SJCRH30 (cell line): ENCODE measurements around the gene ARRDC2. TPM values are rescaled to one million over a fixed set of nuclear protein-coding genes. Genes with fewer than 3 reads are reported as not detected.
A peak's percentile ranks its signal among the peaks of the same experiment; 100 is the strongest.
"Not testable (repeated sequence)": the region's sequence is repeated elsewhere in the genome, so short reads cannot be mapped to it uniquely, and the experiment has no call there.

ENCODE experiments used
- DNase-seq, 2 experiments: peaks; one replicate each; pipeline ENCODE4 v3.0.0-alpha.2; 2015 to 2020
- H3K27ac ChIP-seq: fragments of 250-450 bp; sonication (Bioruptor Pico); 2 replicates; pipeline ENCODE4 v1.5.1; 2020; ENCODE audit warnings: mild to moderate bottlenecking, moderate library complexity
- H3K27me3 ChIP-seq: fragments of 250-450 bp; sonication (Bioruptor Pico); 2 replicates; pipeline ENCODE4 v1.5.1; 2020; ENCODE audit warnings: mild to moderate bottlenecking, moderate library complexity
- H3K36me3 ChIP-seq: fragments of 250-450 bp; sonication (Bioruptor Pico); 2 replicates; pipeline ENCODE4 v1.5.1; 2020; ENCODE audit warnings: mild to moderate bottlenecking, moderate library complexity
- H3K4me1 ChIP-seq: fragments of 250-450 bp; sonication (Bioruptor Pico); 2 replicates; pipeline ENCODE4 v1.5.1; 2020; ENCODE audit warnings: mild to moderate bottlenecking, moderate library complexity
- H3K4me3 ChIP-seq: fragments of 250-450 bp; sonication (Bioruptor Pico); 2 replicates; pipeline ENCODE4 v1.5.1; 2020; ENCODE audit warnings: mild to moderate bottlenecking, moderate library complexity
- H3K9me3 ChIP-seq: fragments of 250-450 bp; sonication (Bioruptor Pico); replicated peaks from 2 replicates; pipeline ENCODE4 v1.5.1; 2020; ENCODE audit warnings: mild to moderate bottlenecking, moderate library complexity
- total RNA-seq: library from RNA; depleted of rRNA; stranded (reverse); fragments of >200 nt; shearing (Covaris generic); gene quantifications from 2 replicates; pipeline ENCODE4 v1.2.3, GENCODE V29; 2014

The ARRDC2 gene
- total RNA-seq, 1 experiment from 2014 or later = 1.9 TPM

DNA sequence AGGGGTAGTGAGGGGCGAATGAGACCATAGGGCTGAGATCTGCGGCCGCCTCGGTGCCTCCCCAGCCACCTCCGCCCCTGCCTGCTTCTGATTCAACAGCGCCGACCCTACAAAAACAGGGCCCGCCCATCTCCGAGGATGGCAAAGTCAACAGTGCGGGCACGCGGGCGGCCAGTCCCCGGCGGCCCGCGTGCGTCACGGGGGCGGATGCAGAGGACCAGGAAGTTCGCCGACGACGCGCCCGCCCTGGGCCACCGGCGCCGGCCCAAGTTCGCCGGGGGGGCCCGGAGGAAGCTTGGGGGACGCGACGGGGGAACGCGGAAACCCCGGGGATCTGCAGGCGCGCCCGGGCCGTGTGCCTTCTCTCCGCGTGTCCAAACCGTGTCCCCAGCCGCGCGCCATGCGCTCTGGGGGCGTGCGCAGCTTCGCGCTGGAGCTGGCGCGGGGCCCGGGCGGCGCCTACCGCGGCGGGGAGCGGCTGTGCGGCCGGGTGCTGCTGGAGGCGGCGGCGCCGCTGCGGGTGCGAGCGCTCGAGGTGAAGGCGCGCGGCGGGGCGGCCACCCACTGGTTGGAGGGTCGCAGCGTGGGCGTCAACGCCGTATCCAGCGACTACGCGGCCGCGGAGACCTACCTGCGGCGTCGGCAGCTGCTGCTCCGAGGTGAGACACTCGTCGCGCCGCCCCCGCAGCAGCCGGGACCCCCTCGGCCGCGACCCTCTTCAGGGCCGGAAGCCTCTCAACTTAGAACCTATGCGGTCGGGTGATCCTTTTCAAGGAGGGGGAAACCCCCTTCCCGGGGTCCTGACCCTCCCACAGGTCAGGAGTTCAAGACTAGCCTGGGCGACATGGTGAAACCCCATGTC is 6.8 kb upstream of the ARRDC2 start:
- Histone ChIP-seq H3K4me1 (no peaks in the 10 kb centered on the region), H3K27ac (no peak overlapping the region), H3K36me3 (no peaks in the 10 kb centered on the region), H3K27me3 (no peaks in the 10 kb centered on the region), H3K9me3 (no peaks in the 10 kb centered on the region), H3K4me3 (peak overlapping the region; percentile 62)
- DNase-seq = peak; percentile 47 to 56

DNA sequence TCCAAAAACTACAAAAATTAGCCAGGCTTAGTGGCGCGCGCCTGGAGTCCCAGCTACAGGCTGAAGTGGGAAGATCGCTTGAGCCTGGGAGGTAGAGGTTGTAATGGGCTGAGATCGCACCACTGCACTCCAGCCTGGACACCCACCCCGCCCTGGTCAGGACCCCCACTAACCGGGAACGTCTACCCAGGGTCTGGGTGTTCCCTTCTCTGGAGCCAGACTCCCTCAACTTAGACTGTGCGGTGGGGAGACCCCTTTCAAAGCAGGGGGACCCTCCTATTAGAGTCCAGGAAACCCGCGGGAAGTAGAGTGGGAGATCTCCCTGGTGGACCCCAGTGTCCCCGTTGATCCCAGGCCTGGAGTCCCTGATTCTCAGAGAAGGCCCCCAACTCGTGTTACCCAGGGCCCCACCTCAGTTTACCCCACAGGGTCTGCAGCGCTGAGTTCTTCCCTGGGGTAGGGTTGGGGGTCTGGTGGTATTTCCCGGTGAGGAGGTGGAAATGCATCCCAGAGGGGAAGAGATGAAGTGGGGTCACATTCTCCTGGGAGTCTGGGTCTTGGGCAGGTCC is 6.1 kb upstream of the ARRDC2 start:
- H3K4me3 ChIP-seq = peak overlapping the region; percentile 62
- no peaks in the 10 kb centered on the region for H3K27me3 ChIP-seq
- no peak for DNase-seq
- H3K27ac ChIP-seq = no peak overlapping the region
- H3K36me3 ChIP-seq = no peaks in the 10 kb centered on the region
- H3K4me1 ChIP-seq = no peaks in the 10 kb centered on the region
- H3K9me3 ChIP-seq = no peaks in the 10 kb centered on the region

DNA sequence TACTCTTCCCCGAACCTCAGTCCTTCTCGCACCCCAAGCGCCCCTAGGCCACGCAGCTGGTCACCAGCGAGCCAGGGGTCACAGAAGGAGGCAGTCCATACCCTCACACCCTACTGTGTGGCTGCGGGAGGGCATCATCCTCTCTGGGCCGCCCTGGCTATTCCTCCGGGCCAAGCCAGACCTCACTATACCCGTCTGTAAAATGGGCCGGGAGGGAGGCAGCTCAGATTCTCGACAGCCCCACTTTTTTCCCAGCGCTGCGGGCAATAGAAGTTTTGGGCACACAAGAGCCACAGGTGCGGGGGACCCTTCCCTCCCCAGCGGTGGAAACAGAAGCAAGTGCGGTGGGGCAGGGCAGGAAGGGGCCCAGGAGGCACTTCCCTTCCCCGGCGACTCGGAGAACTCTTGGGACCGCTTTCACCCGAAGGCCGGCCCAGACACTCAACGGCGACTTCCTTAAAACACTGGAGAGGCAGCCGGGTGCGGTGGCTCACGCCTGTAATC is 5.6 kb upstream of the ARRDC2 start:
- Histone ChIP-seq H3K36me3 (no peaks in the 10 kb centered on the region), H3K27me3 (no peaks in the 10 kb centered on the region), H3K27ac (no peak overlapping the region), H3K4me1 (no peaks in the 10 kb centered on the region), H3K9me3 (no peaks in the 10 kb centered on the region), H3K4me3 (no peak overlapping the region)
- no peak for DNase-seq

DNA sequence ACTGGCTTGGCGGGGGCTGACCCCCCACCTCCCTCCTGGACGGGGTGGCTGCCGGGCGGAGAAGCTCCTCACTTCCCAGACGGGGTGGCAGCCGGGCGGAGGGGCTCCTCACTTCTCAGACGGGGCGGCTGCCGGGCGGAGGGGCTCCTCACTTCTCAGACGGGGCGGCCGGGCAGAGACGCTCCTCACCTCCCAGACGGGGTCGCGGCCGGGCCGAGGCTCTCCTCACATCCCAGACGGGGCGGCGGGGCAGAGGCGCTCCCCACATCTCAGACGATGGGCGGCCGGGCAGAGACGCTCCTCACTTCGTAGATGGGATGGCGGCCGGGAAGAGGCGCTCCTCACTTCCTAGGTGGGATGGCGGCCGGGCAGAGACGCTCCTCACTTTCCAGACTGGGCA is 2.2 kb upstream of the ARRDC2 start:
- DNase-seq, H3K27ac ChIP-seq, H3K36me3 ChIP-seq, H3K4me1 ChIP-seq, H3K9me3 ChIP-seq, H3K27me3 ChIP-seq, H3K4me3 ChIP-seq: not testable (repeated sequence)

DNA sequence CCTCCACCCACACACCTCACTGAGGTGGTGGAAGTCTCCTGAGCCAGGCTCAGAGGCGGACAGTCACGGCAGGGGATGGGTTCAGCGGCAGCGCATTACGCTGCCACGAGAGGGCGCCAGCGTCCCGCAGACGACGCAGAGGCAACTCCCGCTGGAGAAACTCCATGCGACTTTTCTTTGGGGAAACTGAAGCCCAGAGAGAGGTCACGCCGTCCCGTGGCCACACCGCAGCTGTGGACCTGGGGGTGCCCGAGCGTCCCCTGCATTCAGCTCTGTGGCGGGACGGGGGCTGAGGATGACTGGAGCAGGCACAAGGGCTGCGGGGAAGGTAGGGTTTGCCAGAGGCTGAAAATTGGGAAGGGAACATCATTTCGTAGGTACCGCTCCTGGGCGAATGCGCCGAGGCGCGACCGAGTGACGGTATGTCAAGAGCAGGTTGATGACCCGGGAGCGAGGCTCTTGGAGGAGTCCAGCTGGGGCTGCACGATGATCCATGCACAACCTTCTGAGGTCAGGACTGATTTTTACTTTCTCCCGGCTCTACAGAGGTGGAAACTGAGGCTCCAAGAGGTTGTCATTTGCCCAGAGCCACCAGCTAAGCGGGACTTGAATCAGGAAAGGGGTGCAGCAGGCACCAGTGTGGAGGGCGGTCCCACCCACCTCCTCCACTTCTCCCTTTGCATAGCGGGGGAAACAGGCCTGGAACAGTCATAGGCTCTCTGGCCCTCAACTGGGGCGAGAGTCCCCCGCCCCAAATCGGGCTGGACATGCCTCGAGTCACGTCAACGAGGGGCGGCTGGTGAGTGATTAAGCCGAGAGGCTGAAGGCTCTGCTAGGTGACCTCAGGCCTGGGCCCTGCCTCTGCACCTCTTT is 690 bp upstream of the ARRDC2 start:
- peak; percentile 67 to 84 for DNase-seq
- Histone ChIP-seq H3K27ac (no peak overlapping the region), H3K9me3 (no peaks in the 10 kb centered on the region), H3K27me3 (no peaks in the 10 kb centered on the region), H3K36me3 (no peaks in the 10 kb centered on the region), H3K4me1 (no peaks in the 10 kb centered on the region), H3K4me3 (peak overlapping the region; percentile 11; the same call in 1 of the 2 replicates)

DNA sequence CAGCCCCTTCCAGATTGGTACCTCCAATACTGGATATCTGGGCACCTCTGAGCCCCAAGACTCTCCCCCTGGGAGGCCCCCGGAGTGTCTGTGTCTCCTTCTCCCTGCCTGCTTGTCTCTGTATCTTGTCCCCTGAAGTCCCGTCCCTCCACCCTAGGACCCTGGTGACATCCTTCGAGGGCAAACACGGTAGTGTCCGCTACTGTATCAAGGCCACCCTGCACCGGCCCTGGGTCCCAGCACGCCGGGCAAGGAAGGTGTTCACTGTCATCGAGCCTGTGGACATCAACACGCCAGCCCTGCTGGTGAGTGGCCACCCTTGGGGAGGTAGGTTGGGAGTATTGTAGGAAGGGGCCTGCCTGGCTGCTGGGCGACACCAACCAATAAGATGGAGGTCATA is 844 bp downstream of the ARRDC2 start:
- Histone ChIP-seq H3K27me3 (no peaks in the 10 kb centered on the region), H3K36me3 (no peaks in the 10 kb centered on the region), H3K9me3 (no peaks in the 10 kb centered on the region), H3K4me1 (no peaks in the 10 kb centered on the region), H3K4me3 (no peak overlapping the region), H3K27ac (no peak overlapping the region)
- DNase-seq = no peak

DNA sequence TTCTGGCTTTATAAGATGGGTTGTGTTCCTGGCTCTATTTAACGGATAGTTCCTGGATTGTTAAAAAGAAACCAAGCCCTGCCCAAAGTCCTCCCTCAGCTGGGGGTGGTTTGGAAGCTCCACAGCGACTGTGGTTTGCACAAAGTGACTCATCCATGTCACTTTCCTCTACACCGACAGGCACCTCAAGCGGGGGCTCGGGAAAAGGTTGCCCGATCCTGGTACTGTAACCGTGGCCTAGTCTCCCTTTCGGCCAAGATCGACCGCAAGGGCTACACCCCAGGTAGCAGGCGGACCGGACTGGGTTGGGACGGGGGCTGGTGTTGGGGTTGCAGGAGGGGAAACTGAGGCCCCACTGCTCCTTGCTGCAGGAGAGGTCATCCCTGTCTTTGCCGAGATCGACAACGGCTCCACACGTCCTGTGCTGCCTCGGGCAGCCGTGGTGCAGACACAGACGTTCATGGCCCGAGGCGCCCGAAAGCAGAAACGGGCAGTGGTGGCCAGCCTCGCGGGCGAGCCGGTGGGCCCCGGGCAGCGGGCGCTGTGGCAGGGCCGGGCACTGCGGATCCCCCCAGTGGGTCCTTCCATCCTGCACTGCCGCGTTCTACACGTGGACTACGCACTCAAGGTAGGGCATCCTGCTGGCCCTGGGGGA is 1.6 kb downstream of the ARRDC2 start:
- no peak for DNase-seq
- H3K27me3 ChIP-seq = no peaks in the 10 kb centered on the region
- H3K36me3 ChIP-seq = no peaks in the 10 kb centered on the region
- H3K4me1 ChIP-seq = no peaks in the 10 kb centered on the region
- no peak overlapping the region for H3K27ac ChIP-seq
- H3K9me3 ChIP-seq = no peaks in the 10 kb centered on the region
- H3K4me3 ChIP-seq = no peak overlapping the region

DNA sequence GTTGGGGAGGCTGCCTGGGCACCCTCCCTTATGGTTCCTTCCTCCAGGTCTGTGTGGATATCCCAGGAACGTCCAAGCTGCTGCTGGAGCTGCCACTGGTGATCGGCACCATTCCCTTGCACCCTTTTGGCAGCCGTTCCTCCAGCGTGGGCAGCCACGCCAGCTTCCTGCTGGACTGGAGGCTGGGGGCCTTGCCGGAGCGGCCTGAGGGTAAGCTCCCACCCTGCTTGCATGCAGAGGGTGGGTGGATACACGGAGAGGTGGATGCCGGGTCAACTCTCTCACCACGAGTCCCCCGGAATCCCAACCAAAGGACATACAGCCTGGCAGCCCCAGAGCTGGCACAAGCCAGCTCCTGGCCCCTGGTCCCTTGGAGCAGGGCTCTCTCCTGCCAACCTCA is 2.2 kb downstream of the ARRDC2 start:
- no peak overlapping the region for H3K4me3 ChIP-seq
- H3K27ac ChIP-seq = no peak overlapping the region
- H3K9me3 ChIP-seq = no peaks in the 10 kb centered on the region
- no peaks in the 10 kb centered on the region for H3K4me1 ChIP-seq
- no peaks in the 10 kb centered on the region for H3K36me3 ChIP-seq
- no peaks in the 10 kb centered on the region; the same call in 1 of the 2 replicates for H3K27me3 ChIP-seq
- no peak for DNase-seq

DNA sequence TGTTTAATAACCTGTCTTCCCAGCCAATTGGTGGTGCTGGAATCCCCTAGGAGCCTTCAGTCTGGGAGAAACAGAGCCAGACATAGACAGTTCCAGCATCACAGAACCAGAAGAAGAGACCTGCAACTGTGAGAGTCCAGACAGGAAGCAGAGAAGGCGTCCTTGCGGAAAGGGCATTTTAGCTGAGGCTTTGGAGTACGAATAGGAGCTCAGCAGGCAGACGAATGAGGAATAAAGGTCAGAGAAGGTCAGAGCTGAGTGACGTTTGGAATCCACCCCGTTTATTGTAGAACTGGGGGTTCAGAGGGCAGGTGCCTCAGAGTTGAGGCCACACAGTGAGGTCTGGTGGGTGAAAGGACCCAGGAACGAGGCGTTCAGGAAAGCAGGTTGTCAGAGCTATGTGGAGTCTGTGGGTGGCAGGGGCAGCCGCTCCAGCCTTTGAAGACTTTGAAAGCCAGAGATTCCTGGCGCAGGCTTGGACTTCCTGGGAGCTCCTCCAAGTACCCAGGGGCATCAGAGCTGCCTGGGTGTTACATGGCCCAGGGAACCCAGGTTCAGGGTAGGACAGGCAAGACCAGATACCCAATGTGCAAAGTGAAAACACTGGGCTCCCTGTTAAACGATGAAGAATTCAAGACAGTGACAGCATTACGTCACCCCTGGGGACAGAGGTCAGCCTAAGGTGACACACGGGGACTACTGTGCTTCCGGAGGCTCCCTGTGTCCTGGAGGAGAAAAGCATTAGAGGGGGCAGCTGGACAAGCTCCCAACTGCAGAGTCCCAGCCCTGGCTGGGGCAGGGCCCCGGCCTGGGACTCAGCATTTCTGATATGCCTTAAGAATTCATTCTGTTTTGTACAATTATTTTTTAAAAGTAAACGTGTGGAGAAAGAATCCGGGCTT is 5.5 kb downstream of the ARRDC2 start:
- Histone ChIP-seq H3K27me3 (peaks cover 4% of the 10 kb centered on the region; the same call in 1 of the 2 replicates), H3K9me3 (no peaks in the 10 kb centered on the region), H3K27ac (no peak overlapping the region), H3K4me1 (no peaks in the 10 kb centered on the region), H3K36me3 (no peaks in the 10 kb centered on the region), H3K4me3 (no peak overlapping the region)
- DNase-seq = no peak

DNA sequence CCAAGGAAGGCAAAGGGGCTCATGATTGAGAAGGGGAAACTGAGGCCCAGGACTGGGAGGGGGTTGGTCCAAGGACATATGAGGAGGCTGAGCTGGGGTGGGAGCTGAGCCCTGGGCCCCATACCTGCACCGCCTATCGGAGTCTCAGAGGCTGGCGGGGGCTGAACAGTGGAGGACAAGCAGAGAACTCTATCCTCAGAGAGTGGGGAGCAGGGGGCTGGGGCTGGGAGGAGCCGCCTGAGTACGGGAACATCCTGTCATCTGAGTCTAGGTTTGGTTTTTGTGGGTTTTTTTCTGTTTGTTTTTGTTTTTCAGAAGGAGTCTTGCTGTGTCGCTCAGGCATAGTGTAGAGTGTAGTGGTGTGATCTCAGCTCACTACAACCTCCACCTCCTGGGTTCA is 6.2 kb downstream of the ARRDC2 start:
- Histone ChIP-seq H3K36me3 (no peaks in the 10 kb centered on the region), H3K4me3 (no peak overlapping the region), H3K9me3 (no peaks in the 10 kb centered on the region), H3K27ac (no peak overlapping the region), H3K27me3 (peaks cover 4% of the 10 kb centered on the region; the same call in 1 of the 2 replicates), H3K4me1 (no peaks in the 10 kb centered on the region)
- DNase-seq = no peak

DNA sequence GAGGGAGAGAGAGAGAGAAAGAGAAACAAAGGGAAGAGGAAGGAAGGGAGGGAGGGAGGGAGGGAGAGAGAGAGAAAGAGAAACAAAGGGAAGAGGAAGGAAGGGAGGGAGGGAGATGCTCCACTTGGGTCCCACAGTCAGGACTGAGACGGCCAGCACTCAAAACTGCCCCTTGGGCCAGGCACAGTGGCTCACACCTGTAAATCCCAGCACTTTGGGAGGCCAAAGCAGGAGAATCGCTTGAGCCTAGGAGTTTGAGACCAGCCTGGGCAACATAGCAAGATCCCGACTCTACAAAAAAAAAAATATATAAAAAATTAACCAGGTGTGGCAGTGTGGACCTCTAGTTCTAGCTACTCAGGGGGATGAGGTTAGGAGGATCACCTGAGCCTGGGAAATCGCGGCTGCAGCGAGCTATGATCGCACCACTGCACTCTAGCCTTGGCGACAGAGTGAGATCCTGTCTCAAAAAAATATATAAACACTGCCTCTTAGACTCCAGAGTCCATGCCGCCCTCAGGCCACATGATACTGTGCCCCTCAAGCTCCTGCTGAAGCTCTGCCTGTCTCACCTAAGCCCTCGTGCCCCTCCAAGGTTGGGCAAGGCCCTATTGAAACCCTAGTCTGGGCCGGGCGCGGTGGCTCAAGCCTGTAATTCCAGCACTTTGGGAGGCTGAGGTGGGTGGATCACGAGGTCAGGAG is 8.4 kb downstream of the ARRDC2 start:
- no peaks in the 10 kb centered on the region for H3K36me3 ChIP-seq
- no peak overlapping the region for H3K27ac ChIP-seq
- H3K9me3 ChIP-seq = no peaks in the 10 kb centered on the region
- DNase-seq = no peak
- H3K4me1 ChIP-seq = no peaks in the 10 kb centered on the region
- H3K27me3 ChIP-seq = peaks cover 4% of the 10 kb centered on the region; the same call in 1 of the 2 replicates
- no peak overlapping the region for H3K4me3 ChIP-seq

DNA sequence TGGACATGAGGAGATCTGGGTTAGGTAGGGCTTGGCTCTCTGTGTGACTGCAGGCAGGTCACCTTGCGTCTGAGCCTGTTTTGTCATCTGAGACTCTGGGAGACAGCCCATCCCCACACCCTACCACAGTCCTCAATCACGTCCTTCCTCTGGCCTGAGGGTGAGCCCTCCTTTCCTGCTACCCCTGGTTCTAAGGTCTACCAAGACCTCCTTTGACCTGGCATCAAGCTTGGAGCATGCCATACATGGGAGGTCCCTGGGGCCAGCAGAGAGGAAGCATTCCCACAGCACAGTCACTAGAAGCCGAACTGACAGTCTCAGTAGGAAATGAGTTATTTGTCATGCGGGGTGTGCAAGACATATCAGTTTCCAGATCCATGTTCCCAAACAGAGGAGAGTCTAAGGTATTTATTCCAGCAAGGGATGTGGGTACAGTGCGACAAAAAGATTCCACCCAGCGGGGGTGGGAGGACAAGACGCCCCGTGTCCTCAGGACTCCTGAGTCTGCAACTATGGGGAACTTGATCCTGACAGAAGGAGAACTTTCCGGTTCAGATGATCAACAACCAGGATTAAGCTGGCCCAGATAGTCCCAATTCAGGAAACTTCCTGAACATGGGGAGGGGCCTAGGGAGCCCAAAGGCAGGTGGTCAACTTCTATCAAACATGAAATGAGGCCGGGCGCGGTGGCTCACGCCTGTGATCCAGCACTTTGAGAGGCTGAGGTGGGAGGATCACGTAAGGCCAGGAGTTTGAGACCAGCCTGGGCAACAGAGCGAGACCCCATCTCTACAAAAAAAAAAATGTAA is 9.5 kb downstream of the ARRDC2 start:
- DNase-seq = no peak
- Histone ChIP-seq H3K9me3 (no peaks in the 10 kb centered on the region), H3K27ac (no peak overlapping the region), H3K27me3 (peaks cover 4% of the 10 kb centered on the region; the same call in 1 of the 2 replicates), H3K4me3 (no peak overlapping the region), H3K4me1 (no peaks in the 10 kb centered on the region), H3K36me3 (no peaks in the 10 kb centered on the region)
